GM21529 (cell line): ENCODE results near the gene KLF11.
"Not testable (repeated sequence)": the region's sequence is repeated elsewhere in the genome, so short reads cannot be mapped to it uniquely, and the experiment has no call there.

Experiments
- ATAC-seq: cut with Tn5 transposase; IDR thresholded peaks from one replicate; pipeline ENCODE4 v1.9.1; 2021; ENCODE audit not compliant: unreplicated experiment

The KLF11 gene

GRCh38 chr2:10009271-10009810 is 34.0 kb upstream of the KLF11 start:
- ATAC-seq = no peak

DNA sequence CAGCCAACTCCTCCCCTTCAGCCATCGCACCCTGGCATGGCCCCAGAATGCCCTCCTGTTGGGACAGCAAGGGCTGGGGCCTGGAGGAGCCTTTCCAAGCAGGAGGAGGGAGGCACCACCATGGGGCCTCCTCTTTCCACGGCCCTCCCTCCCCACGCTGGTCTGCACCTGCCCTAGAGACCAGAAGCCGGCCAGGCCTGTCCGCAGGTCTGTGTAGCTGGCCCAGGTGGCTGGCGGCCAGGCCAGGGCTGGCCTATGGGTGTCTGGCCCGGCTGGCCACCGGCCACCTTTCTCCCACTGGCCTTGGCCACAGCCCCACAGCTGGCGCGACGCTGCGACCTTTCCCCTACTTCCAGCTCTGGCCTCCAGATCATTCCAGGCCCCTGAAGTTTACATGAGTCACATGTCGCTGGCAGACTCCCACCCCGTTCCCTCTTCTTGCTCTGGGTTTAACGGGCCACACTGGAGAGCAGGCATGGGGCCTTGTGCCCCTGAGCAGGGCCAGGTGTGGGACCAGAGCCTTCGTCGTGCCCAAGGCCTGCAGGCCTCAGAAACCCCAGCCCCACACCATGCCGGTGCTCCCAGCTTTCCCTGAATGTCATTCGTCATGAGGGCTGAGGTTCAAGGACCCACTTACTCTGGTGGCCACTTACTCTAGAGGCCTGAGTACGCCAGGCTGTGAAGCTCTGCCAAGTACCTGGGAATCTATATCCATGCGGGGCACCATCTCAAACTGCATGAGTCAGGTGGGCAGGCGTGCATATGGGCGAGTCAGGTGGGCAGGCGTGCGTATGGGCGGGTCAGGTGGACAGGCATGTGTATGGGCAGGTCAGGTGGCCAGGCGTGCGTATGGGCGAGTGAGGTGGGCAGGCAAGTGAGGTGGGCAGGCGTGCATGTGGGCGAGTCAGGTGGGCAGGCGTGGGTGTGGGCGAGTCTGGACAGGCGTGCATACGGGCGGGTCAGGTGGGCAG is 33.3 kb upstream of the KLF11 start:
- ATAC-seq = no peak

DNA sequence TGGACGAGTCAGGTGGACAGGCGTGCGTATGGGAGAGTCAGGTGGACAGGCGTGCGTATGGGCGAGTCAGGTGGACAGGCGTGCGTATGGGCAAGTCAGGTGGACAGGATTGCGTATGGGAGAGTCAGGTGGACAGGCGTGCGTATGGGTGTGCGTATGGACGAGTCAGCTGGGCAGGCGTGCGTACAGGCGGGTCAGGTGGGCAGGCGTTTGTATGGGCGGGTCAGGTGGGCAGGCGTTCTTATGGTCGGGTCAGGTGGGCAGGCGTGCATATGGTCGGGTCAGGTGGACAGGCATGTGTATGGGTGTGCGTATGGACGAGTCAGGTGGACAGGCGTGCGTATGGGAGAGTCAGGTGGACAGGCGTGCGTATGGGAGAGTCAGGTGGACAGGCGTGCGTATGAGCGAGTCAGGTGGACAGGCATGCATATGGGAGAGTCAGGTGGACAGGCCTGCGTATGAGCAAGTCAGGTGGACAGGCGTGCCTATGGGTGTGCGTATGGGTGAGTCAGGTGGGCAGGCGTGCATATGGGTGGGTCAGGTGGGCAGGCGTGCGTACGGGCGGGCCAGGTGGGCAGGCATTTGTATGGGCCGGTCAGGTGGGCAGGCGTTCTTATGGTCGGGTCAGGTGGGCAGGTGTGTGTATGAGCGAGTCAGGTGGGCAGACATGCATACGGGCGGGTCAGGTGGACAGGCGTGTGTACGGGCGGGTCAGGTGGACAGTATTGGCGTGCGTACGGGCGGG is 32.3 kb upstream of the KLF11 start:
- ATAC-seq = not testable (repeated sequence)

DNA sequence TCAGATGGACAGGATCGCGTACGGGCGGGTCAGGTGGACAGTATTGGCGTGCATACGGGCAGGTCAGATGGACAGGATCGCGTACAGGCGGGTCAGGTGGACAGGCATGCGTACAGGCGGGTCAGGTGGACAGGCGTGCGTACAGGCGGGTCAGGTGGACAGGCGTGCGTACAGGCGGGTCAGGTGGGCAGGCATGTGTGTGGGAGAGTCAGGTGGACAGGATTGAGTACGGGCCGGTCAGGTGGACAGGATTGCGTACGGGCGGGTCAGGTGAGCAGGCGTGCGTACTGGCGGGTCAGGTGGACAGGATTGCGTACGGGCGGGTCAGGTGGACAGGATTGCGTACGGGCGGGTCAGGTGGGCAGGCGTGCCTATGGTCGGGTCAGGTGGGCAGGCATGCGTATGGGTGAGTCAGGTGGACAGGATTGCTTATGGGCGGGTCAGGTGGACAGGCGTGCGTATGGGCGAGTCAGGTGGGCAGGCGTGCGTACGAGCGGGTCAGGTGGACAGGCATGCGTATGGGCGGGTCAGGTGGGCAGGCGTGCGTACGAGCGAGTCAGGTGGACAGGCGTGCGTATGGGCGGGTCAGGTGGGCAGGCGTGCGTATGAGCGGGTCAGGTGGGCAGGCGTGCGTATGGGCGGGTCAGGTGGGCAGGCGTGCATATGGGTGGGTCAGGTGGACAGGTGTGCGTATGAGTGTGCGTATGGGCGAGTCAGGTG is 31.6 kb upstream of the KLF11 start:
- ATAC-seq = not testable (repeated sequence)

- ATAC-seq = not testable (repeated sequence)
Measured at GRCh38 chr2:10012366-10012962, 30.9 kb upstream of the KLF11 start.

GRCh38 chr2:10012963-10013461 is 30.3 kb upstream of the KLF11 start:
- no peak for ATAC-seq

GRCh38 chr2:10013651-10014417 is 29.5 kb upstream of the KLF11 start:
- not testable (repeated sequence) for ATAC-seq

DNA sequence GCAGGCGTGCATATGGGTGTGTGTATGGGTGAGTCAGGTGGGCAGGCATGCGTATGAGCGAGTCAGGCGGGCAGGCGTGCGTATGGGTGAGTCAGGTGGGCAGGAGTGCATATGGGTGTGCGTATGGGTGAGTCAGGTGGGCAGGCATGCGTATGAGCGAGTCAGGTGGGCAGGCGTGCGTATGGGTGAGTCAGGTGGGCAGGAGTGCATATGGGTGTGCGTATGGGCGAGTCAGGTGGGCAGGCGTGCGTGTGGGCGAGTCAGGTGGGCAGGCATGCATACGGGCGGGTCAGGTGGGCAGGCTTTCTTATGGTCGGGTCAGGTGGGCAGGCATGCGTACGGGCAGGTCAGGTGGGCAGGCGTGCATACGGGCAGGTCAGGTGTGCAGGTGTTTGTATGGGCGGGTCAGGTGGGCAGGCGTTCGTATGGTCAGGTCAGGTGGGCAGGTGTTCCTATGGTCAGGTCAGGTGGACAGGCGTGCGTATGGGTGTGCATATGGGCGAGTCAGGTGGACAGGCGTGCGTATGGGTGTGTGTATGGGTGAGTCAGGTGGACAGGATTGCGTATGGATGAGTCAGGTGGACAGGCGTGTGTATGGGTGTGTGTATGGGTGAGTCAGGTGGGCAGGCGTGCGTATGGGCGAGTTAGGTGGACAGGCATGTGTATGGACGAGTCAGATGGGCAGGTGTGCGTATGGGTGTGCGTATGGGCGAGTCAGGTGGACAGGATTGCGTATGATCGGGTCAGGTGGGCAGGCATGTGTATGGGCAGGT is 28.7 kb upstream of the KLF11 start:
- ATAC-seq = no peak

DNA sequence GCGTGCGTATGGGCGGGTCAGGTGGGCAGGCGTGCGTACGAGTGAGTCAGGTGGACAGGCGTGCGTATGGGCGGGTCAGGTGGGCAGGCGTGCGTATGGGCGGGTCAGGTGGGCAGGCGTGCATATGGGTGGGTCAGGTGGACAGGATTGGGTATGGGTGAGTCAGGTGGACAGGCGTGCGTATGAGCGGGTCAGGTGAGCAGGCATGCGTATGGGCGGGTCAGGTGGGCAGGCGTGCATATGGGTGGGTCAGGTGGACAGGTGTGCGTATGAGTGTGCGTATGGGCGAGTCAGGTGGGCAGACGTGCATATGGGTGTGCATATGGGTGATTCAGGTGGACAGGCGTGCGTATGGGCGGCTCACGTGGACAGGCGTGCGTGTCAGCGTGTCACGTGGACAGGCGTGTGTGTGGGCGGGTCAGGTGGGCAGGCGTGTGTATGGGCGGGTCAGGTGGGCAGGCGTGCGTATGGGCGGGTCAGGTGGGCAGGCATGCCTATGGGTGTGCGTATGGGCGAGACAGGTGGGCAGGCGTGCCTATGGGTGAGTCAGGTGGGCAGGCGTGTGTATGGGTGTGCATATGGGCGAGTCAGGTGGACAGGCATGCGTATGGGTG is 27.9 kb upstream of the KLF11 start:
- not testable (repeated sequence) for ATAC-seq

DNA sequence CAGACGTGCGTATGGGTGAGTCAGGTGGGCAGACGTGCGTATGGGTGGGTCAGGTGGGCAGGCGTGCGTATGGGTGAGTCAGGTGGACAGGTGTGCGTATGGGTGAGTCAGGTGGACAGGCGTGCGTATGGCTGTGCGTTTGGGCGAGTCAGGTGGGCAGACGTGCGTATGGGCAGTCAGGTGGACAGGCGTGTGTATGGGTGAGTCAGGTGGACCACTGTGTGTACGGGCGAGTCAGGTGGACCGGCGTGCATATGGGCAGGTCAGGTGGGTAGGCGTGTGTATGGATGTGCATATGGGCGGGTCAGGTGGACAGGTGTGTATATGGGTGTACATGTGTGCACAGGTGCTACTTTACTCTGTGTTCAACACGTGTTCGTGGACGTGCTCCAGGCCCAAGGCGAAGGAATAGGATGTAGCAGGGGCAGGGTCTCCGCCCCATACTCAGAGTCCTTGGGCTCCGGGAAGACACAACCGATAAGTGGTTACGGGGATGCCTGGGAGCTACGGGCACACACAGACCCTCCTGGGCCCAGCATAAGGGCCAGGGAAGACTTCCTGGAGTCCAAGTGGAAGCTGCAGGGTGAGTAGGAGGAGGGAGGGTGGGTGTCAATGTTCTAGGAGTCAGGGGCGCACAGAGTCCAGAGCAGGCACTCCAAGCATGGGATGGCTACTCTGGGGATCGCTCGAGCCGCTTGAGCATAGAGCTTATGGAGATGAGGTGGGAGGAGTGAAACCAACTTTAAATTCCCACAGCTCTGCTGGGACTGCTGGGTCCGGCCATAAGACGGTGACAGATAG is 27.1 kb upstream of the KLF11 start:
- no peak for ATAC-seq

DNA sequence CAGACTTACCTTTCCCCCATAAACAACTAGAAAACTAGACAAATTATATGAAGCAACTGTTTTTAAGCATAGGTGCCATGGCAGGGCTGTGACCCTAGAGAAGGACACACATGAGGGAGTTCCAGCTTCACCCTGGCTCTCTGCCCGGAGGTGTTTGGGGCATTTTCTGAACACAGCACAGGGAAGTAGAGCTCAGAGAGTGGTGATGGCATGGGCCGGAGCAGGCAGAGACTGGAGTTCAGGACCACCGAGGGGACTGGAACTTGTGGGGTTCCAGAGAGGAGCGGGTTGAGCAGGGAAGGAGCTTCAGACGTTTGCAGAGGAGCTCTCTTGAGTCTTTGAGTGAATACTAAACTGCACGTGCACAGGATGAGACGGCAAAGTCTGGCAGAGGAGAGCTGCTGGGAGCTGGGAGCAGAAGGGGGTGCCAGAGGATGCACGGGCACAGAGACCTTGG is 26.5 kb upstream of the KLF11 start:
- ATAC-seq = no peak

DNA sequence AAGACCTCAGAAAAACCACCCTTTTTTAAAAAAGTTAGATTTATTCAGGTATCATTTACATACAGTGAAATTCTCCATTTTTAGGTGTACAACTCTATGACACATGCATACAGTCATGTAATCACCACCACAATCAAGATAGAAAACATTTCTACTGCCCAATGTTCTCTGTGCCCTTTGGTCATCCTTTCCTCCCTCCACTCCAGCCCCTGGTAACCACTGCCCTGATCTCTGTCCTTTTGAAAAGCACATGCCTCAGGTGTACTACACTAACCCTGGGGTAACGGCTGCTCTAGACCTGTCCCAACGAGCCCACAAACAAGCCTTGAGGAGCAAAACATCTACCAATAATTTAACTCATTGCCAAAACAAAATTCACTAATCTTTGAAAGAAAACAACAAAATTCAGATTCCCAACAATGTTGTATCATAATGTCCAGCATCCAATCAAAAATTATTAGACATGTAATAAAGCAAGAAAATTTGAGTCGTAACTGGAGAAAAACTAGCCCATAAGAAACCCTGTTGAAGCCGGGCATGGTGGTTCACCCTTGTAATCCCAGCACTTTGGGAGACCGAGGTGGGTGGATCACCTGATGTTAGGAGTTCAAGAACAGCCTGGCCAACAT is 25.9 kb upstream of the KLF11 start:
- ATAC-seq = no peak

DNA sequence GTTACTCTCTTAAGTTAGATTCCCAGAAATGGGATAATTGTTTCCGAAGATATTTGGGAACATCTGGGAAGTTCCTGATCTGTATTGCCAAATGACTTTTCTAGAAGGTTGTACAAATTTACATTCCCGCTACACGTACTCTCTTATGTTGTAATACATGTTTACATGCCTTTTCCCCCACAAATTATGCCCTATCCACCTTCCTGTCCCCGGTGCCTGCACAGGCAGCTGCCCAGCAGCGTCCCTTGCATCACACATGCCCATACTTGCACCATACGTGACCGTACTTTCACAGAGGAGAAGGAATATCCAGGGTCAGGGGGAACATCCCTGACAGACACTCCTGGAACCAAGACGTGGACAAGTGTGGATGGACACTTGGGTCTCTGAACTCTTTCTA is 24.2 kb upstream of the KLF11 start:
- no peak for ATAC-seq

GRCh38 chr2:10019602-10020400 is 23.5 kb upstream of the KLF11 start:
- ATAC-seq = no peak

GRCh38 chr2:10022041-10022421 is 21.3 kb upstream of the KLF11 start:
- ATAC-seq = no peak

DNA sequence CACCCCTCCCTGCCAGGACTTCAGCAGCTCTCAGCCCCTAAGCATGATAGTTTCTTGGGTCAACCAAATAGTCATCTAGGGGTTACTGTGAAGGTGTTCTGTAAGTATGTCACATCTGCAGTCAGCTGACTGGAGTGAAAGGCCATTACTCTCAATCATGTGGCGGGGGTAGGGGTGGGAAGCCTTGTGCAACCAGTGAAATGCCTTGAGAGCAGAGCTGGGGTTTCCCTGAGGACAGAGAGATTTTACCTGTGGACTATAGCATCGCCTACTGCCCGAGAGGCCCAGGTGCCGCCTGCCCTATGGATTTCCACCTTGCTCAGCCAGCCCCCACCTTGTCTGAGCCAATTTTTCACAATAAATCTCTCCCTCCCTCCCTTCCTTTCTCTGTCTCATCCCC is 20.9 kb upstream of the KLF11 start:
- no peak for ATAC-seq
